Measurements from ENCODE around the gene PRKAR2A. TPM values are rescaled to one million over a fixed set of nuclear protein-coding genes. Genes with fewer than 3 reads are reported as not detected.
"Not testable (repeated sequence)": the region's sequence is repeated elsewhere in the genome, so short reads cannot be mapped to it uniquely, and the experiment has no call there.

PRKAR2A gene
- total and polyA plus RNA-seq, 2 donors (not counting 3 experiments of a cell fraction or from before 2014, with no cell fraction given) = 8.6 to 69.9 TPM

DNA sequence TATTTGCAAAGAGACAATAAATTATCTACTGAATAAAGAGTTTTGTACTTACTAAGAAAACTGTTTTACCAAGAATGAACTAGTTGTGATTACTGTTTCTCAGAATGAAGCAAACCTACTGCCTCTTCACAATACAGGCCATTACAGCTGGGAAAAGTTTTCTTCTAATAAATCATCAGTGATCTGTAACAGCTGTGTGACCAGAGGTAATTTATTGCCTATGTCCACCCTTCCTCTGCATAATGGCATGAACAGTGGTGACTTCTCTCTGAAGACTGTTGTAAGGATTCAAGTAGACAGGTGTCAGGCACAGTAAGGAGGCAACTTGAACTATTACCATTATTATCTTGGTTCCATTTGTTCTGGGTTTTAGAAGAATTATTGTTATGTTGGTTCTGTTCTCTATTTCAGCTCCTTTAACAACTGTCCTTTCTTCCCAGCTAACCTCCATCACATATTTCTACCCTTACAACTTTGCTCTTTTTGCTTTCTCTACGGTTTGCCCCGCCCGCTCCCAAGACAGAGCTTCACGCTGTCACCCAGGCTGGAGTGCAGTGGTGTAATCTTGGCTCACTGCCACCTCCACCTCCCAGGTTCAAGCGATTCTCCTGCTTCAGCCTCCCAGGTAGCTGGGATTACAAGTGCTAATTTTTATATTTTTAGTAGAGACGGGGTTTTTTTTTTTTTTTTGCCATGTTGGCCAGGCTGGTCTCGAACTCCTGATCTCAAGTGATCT lies 51.5 kb downstream of the PRKAR2A start:
- no peak overlapping the region for H2AFZ ChIP-seq (ENCODE audit: low read depth, low read length)
- dilution Hi-C loops (cut with MboI; ENCODE audit: extremely low pct_ligation_motif_present, low sequenced_read_pairs) (no loop called here), intact Hi-C loops (cut with micrococcal nuclease) (no loop called here)
- FAIRE-seq (no peak), DNase-seq (ENCODE audit: low read depth, low spot score) (no peak)
- no peaks in the 10 kb centered on the region for H3K79me2 ChIP-seq (ENCODE audit: control insufficient read depth, insufficient read depth, low read length)
- H3K4me2 ChIP-seq (ENCODE audit: insufficient read depth, low read length) = no peak overlapping the region
- H3K9me1 ChIP-seq (replicated peaks; ENCODE audit: control insufficient read depth, extremely low read depth, insufficient read depth, low read length) = no peaks in the 10 kb centered on the region
- H3K9ac ChIP-seq (replicated peaks; ENCODE audit: extremely low read depth, insufficient read depth, low read length) = no peak overlapping the region
- H3K27me3 ChIP-seq (ENCODE audit: control insufficient read depth in 2 of 2, insufficient read depth in 2 of 2, low read length in 2 of 2) = no peaks in the 10 kb centered on the region
- no peak overlapping the region for H3K27ac ChIP-seq (ENCODE audit: insufficient read depth, low read depth, low read length)
- ChIA-PET CTCF (interaction anchor here (1.3 kb wide), 1 partner anchor 9 kb away, joined by 5 read pairs; no protein-coding TSS in a partner anchor), POLR2A (no interaction called here)
- H4K20me1 ChIP-seq (replicated peaks; ENCODE audit: control insufficient read depth, extremely low read depth, insufficient read depth, low read length) = no peaks in the 10 kb centered on the region
- H3K4me1 ChIP-seq (ENCODE audit: control insufficient read depth, extremely low read depth, insufficient read depth, low read length) = peaks cover 3% of the 10 kb centered on the region
- no peaks in the 10 kb centered on the region for H3K9me3 ChIP-seq (replicated peaks; ENCODE audit: control insufficient read depth, insufficient read depth, low read length)
- TF ChIP-seq GATA2 (IDR thresholded peaks at IDR 0.05; ENCODE audit: insufficient read depth, insufficient read length, low read depth, low read length) (no peak), POLR2A (IDR thresholded peaks at IDR 0.05; ENCODE audit: low read depth, low read length) (no peak), JUN (IDR thresholded peaks at IDR 0.05; ENCODE audit: borderline replicate concordance, insufficient read depth, insufficient read length, low read depth) (no peak)
- TF ChIP-seq, protein P1, sequence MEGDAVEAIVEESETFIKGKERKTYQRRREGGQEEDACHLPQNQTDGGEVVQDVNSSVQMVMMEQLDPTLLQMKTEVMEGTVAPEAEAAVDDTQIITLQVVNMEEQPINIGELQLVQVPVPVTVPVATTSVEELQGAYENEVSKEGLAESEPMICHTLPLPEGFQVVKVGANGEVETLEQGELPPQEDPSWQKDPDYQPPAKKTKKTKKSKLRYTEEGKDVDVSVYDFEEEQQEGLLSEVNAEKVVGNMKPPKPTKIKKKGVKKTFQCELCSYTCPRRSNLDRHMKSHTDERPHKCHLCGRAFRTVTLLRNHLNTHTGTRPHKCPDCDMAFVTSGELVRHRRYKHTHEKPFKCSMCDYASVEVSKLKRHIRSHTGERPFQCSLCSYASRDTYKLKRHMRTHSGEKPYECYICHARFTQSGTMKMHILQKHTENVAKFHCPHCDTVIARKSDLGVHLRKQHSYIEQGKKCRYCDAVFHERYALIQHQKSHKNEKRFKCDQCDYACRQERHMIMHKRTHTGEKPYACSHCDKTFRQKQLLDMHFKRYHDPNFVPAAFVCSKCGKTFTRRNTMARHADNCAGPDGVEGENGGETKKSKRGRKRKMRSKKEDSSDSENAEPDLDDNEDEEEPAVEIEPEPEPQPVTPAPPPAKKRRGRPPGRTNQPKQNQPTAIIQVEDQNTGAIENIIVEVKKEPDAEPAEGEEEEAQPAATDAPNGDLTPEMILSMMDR (IDR thresholded peaks at IDR 0.05; ENCODE audit: extremely low read depth in 1 of 2, insufficient read depth in 1 of 2, low read depth in 1 of 2, low read length in 2 of 2) = no peak
- no peak overlapping the region for H3K4me3 ChIP-seq (replicated peaks in 1 of 3; ENCODE audit: insufficient read depth in 1 of 3, low read depth in 1 of 3, low read length in 3 of 3)
- BruUV-seq (replicated peaks) = no TSS peak
- H3K36me3 ChIP-seq (ENCODE audit: control insufficient read depth in 2 of 2, extremely low read depth in 1 of 2, insufficient read depth in 2 of 2, low read length in 2 of 2) = no peaks in the 10 kb centered on the region

DNA sequence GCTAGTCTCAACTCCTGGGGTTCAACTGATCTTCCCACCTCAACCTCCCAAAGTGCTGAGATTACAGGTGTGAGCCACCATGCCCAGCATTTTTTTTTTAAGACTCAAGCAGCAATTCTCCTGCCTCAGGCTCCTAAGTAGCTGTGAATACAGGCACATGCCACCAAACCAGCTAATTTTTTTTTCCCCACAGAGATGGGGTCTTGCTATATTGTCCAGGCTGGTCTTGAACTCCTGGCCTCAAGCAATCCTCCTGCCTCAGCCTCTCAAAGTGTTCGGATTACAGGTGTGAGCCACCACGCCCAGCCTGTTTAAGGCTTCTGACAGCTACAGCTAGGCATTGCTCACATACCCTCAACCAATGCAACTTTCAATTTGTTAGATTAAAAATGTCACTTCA lies 54.2 kb downstream of the PRKAR2A start:
- H3K9me3 ChIP-seq (replicated peaks; ENCODE audit: control insufficient read depth, insufficient read depth, low read length); H3K36me3 ChIP-seq (ENCODE audit: control insufficient read depth in 2 of 2, extremely low read depth in 1 of 2, insufficient read depth in 2 of 2, low read length in 2 of 2); H2AFZ ChIP-seq (ENCODE audit: low read depth, low read length); dilution Hi-C loops (cut with MboI; ENCODE audit: extremely low pct_ligation_motif_present, low sequenced_read_pairs); POLR2A ChIA-PET; H3K9me1 ChIP-seq (replicated peaks; ENCODE audit: control insufficient read depth, extremely low read depth, insufficient read depth, low read length); H4K20me1 ChIP-seq (replicated peaks; ENCODE audit: control insufficient read depth, extremely low read depth, insufficient read depth, low read length); BruUV-seq (replicated peaks); H3K27ac ChIP-seq (ENCODE audit: insufficient read depth, low read depth, low read length); DNase-seq (ENCODE audit: low read depth, low spot score); H3K27me3 ChIP-seq (ENCODE audit: control insufficient read depth in 2 of 2, insufficient read depth in 2 of 2, low read length in 2 of 2); intact Hi-C loops (cut with micrococcal nuclease); H3K4me1 ChIP-seq (ENCODE audit: control insufficient read depth, extremely low read depth, insufficient read depth, low read length); H3K4me3 ChIP-seq (replicated peaks in 1 of 3; ENCODE audit: insufficient read depth in 1 of 3, low read depth in 1 of 3, low read length in 3 of 3); CTCF ChIA-PET; H3K9ac ChIP-seq (replicated peaks; ENCODE audit: extremely low read depth, insufficient read depth, low read length); H3K79me2 ChIP-seq (ENCODE audit: control insufficient read depth, insufficient read depth, low read length); FAIRE-seq; H3K4me2 ChIP-seq (ENCODE audit: insufficient read depth, low read length): not testable (repeated sequence)

All from endothelial cell of umbilical vein (primary cell).